ENCODE measurements around the gene FRMPD2. TPM values are rescaled to one million over a fixed set of nuclear protein-coding genes. Genes with fewer than 3 reads are reported as not detected.

FRMPD2 gene
- polyA plus RNA-seq, 1 of the 3 experiments (the other 2 are of a cell fraction): 0.02 TPM

DNA sequence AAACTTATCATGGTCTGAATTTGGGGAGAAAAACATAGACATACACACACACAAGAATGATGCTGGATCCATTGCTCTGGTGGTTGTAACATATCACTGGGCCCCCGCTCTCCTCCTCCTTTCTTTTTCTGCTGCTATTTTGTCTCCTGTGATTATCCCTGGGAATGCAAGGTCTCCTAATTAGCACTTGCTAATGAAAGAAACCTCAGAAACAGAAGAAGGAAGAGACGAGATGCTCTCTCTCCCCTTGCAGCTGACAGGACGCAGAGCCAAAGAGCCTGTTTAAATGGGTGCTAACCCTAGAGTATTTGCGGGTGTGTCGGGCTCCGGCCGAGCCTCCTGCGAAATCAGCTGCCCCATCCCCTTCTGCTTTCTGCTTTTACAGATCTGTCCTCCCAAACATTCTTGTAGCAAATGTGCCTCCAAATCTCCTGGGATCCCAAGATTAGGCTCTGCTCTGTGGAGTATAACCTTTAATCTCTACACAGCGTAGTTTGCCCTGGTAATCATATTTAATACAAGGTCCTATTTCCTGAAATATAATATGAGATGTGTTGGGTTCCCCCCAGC lies 81.5 kb downstream of the FRMPD2 start:
- H3K27ac ChIP-seq (ENCODE audit: low read depth in 2 of 2, low read length in 1 of 2): no peak overlapping the region
- no peak overlapping the region for H3K4me2 ChIP-seq
- H3K79me2 ChIP-seq (ENCODE audit: insufficient read depth): no peaks in the 10 kb centered on the region
- no peak for DNase-seq
- H3K36me3 ChIP-seq (replicated peaks in 1 of 2; ENCODE audit: control insufficient read depth in 1 of 2, insufficient read depth in 2 of 2, low read length in 1 of 2): no peaks in the 10 kb centered on the region
- H4K20me1 ChIP-seq (ENCODE audit: insufficient read depth): no peaks in the 10 kb centered on the region
- 57% methylated on average over 9 of the region's 9 CpGs for WGBS (ENCODE audit: low lambda C conversion rate)
- H3F3A ChIP-seq (replicated peaks; ENCODE audit: insufficient read depth): no peaks in the 10 kb centered on the region
- no peak overlapping the region for H2AFZ ChIP-seq (ENCODE audit: low read depth)
- CTCF ChIA-PET: no interaction called here
- H3K27me3 ChIP-seq (ENCODE audit: insufficient read depth): no peaks in the 10 kb centered on the region; the same call in 1 of the 2 replicates
- POLR2A ChIA-PET: no interaction called here
- TF ChIP-seq NRF1 (IDR thresholded peaks at IDR 0.05; ENCODE audit: low read depth, low read length) (no peak), MAX (IDR thresholded peaks at IDR 0.05; ENCODE audit: low read depth) (no peak), RCOR1 (IDR thresholded peaks at IDR 0.05; ENCODE audit: low read length) (no peak), FOSL2 (IDR thresholded peaks at IDR 0.05; ENCODE audit: borderline replicate concordance, low read depth) (no peak), ZBTB33 (IDR thresholded peaks at IDR 0.05; ENCODE audit: borderline replicate concordance, low read depth) (no peak), CTCF (IDR thresholded peaks at IDR 0.05) (no peak)
- H3K4me1 ChIP-seq (ENCODE audit: control insufficient read depth in 1 of 2, insufficient read depth in 2 of 2, low read depth in 1 of 2, low read length in 1 of 2): peaks cover 0 to 4% of the 10 kb centered on the region in 2 experiments; a peak in 1 of 4 replicates
- H3K9ac ChIP-seq: no peak overlapping the region
- H3K9me2 ChIP-seq: no peaks in the 10 kb centered on the region
- no peak overlapping the region for H3K4me3 ChIP-seq (ENCODE audit: low read depth in 2 of 2, low read length in 1 of 2)
- H3K9me3 ChIP-seq: no peaks in the 10 kb centered on the region

DNA sequence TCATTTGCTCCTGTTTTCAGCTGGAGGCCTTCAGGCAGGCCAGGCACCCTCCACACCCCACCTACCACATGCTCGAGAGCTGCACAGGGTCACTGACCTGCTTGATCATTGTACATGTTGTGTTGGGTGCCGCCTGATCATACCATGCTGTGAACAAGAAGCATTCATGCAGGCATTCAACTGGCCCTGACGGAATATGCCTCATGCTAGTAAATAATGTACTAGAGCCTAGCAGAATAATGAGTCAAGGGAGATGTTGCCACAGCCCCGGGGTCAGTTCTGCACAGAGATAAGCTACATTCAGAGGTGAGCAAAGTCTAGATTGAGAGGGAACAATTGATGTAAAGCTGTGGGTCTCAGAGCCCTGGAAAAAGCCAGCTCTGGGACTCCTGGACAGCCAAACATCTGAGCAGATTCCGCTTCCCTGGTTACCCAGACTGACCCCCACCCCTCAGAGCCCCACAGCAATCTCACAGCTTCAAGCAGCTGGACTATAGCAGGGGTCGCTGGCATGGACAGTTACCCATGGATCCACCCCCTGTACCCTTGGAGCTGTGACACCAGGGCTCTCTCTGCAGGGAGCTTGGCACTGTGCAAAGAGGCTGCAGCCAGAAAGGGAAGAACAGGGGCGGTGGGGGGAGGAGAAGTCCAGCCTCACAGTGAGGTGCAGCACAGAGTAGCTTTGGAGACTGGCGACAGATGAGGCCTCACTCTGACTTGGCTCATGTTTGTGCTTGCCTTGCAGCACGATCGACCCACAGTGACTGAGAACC lies 86.6 kb downstream of the FRMPD2 start:
- H3K4me3 ChIP-seq (ENCODE audit: low read depth in 2 of 2, low read length in 1 of 2): no peak overlapping the region
- TF ChIP-seq IRF3 (IDR thresholded peaks at IDR 0.05; ENCODE audit: low read depth, low read length) (no peak), RXRA (IDR thresholded peaks at IDR 0.05; ENCODE audit: borderline replicate concordance, low read depth) (no peak), GATA2 (CRISPR knock-in tag; IDR thresholded peaks at IDR 0.05) (no peak), NRF1 (IDR thresholded peaks at IDR 0.05; ENCODE audit: low read depth, low read length) (no peak), EP300 (IDR thresholded peaks at IDR 0.05; ENCODE audit: borderline replicate concordance in 1 of 2, low read depth in 1 of 2, low read length in 1 of 2) (no peak), GABPA (IDR thresholded peaks at IDR 0.05; ENCODE audit: low read depth) (no peak), MAX (IDR thresholded peaks at IDR 0.05; ENCODE audit: low read depth) (no peak), FOSL2 (IDR thresholded peaks at IDR 0.05; ENCODE audit: borderline replicate concordance, low read depth) (no peak), FOXJ3 (CRISPR knock-in tag; IDR thresholded peaks at IDR 0.05) (no peak), CTCF (IDR thresholded peaks at IDR 0.05) (no peak), ZBTB33 (IDR thresholded peaks at IDR 0.05; ENCODE audit: borderline replicate concordance, low read depth) (no peak), TCF12 (IDR thresholded peaks at IDR 0.05) (no peak)
- CTCF ChIA-PET: no interaction called here
- H3F3A ChIP-seq (replicated peaks; ENCODE audit: insufficient read depth): no peaks in the 10 kb centered on the region
- H3K27ac ChIP-seq (ENCODE audit: low read depth in 2 of 2, low read length in 1 of 2): no peak overlapping the region
- H3K4me2 ChIP-seq: no peak overlapping the region
- no peak for DNase-seq
- no peak overlapping the region for H3K9ac ChIP-seq
- no peak overlapping the region for H2AFZ ChIP-seq (ENCODE audit: low read depth)
- 27% methylated on average over 9 of the region's 10 CpGs for WGBS (ENCODE audit: low lambda C conversion rate)
- H3K4me1 ChIP-seq (ENCODE audit: control insufficient read depth in 1 of 2, insufficient read depth in 2 of 2, low read depth in 1 of 2, low read length in 1 of 2): peaks cover 0 to 6% of the 10 kb centered on the region in 2 experiments; a peak in 1 of 4 replicates
- H3K36me3 ChIP-seq (replicated peaks in 1 of 2; ENCODE audit: control insufficient read depth in 1 of 2, insufficient read depth in 2 of 2, low read length in 1 of 2): no peaks in the 10 kb centered on the region
- POLR2A ChIA-PET: no interaction called here
- H3K9me3 ChIP-seq: no peaks in the 10 kb centered on the region
- H4K20me1 ChIP-seq (ENCODE audit: insufficient read depth): no peaks in the 10 kb centered on the region
- H3K27me3 ChIP-seq (ENCODE audit: insufficient read depth): peaks cover 6% of the 10 kb centered on the region; the same call in 1 of the 2 replicates
- H3K9me2 ChIP-seq: no peaks in the 10 kb centered on the region
- H3K79me2 ChIP-seq (ENCODE audit: insufficient read depth): no peaks in the 10 kb centered on the region
